Stimulated activated CD8-positive, alpha-beta memory T cell treated with anti-CD3 and anti-CD28 coated beads, Interleukin-12 subunit alpha, Interleukin-12 subunit beta, amount 100 ng/mL, for 24 hours (primary cell): Measurements from ENCODE around the gene CACNA2D2.

Experiments used
- DNase-seq: peaks from one replicate; pipeline ENCODE4 v3.0.0-alpha.2; 2020; ENCODE audit errors: extremely low read depth

The CACNA2D2 gene

DNA sequence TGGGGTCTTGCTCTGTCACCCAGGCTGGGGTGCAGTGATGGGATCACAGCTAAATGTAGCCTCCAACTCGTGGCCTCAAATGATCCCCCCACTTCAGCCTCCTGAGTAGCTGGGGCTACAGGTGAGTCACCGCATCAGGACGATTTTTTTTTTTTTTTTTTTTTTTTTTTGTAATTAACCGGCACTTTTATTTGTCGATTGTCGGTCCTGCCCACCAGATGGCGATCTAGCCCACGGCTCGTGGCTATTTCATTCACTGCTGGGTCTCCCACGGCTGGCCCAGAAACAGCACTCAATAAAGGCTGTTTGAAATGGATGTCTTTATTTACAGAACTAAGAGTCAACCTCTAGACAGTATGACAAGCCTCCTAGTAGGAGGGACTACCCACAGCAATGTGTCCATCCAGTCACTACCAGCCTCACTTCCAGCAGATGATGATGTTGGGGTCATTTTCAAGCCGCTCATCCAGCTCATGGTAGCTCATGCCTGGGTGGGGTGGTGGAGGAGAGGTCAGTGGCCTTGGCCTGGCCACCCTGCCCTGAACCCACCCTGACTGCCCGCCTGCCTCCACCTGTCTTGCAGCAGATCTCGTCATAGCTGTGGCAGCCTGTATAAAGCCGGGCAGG lies 156.1 kb downstream of the CACNA2D2 start:
- no peak for DNase-seq

DNA sequence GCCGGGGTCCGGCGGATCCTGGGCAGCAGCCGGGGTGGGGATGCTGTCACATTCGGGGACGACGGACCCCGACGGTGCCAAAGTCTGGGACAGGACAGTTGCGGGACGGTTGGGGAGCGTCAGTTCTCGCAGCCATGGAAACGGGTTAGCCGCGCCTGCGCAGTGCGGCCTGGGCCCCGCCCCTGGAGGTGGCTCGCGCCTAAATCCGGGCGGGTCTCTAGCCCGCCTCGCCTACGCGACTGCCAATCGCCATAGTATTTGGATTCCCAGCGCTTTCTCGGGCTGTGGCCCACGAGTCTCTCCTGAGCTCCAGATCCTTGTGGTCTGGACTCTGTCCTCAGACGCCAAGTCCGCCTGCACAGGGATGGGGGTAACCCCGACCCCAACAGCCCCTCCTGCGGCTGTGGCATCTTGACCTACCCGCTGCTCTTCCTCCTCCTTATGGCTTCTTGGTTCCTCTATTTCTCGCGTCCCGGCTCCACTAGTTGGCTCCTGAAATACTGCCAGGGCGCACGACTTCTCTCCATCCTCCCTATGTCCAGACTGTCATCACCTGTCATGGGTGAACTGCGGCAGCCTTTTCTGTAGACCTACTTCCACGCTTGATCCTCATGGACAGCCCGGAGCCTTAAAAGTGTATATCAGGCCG lies 157.7 kb downstream of the CACNA2D2 start, which contains the start of gene ZMYND10:
Gene ZMYND10, minus strand, starts transcription at position 147 of the 649 bp plus-strand sequence. CDS start 153 bp downstream, outside the sequence.
- no peak for DNase-seq

- DNase-seq, result no peak
Measured at GRCh38 chr3:50345008-50345407, 158.4 kb downstream of the CACNA2D2 start.

DNA sequence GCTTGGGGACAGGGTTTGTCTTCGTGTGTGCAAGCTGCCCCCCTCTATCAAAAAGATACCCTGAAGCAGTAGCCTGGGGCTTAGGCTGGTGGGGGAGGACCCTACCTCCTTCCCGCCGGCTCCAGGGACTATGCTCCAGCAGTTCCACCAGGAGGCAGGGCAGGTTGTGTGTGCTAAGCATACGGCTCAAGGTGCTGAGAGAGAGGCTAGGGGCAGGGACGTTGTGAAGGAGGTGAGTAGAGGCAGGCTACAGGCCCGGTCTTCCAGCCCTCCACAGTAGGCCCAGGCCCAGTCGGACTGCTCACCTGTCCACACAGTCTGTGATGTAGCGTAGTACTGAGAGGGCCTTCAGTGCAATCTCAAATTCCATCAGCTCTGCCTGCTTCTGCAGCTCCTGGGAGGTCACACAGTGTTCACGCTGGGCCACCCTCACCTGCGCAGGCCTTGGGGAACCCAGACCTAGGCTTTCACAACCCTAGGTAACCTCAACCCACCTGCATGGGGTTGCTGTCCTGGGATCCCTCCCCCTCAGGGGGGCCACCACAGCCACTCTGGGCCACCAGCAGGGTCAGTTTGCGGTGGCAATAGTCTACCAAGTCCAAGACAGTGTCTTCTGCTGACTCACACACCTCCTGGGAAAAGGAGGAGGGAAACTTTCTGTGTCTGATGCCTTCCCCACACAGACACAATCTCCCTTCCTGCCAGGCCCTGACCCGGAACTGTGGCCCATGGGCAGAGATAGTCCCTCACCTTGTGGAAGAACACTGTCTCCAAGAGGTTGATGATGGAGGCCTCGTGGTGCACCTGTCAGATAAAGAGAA lies 160.4 kb downstream of the CACNA2D2 start:
- DNase-seq, result no peak

DNA sequence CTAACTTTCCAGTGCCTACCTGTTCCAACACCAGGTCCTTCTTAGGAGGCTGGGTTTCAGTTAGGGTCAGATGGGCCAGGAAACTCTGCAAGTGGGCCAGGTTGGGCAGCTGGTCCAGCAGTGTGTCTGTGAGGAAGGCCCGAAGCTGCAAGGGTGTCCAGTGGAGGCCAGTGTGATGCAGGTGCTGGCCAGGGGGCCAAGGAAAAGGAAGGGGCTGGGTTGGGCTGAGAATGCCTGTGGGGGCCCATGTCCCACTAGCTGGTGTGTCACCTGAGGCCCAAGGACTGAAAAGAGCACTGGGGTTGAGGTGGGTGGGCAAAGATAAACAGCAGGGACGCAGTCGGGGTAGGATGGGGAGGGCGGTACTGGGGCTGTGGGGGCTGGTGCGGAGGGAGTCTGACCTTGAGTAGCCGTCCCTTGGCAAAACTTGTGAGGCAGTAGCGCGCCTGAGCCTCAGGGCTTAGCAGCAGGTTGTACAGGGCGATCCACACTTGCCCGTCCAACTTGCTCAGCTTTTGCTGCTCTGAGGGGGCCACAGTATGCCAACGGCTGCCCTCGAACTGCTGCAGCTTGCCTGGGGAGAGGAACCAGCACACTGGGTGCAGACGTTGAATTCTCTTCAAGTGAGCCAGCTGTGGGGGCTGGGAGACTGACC lies 161.3 kb downstream of the CACNA2D2 start:
- DNase-seq, result no peak

- no peak for DNase-seq
Measured at GRCh38 chr3:50341537-50341936, 161.9 kb downstream of the CACNA2D2 start.

GRCh38 chr3:50340448-50341329 lies 162.7 kb downstream of the CACNA2D2 start, which contains the start of gene RASSF1:
RASSF1 (minus strand) TSS chr3:50340836; CDS start chr3:50340805, 31 bp downstream.
- no peak for DNase-seq

- no peak for DNase-seq
Measured at GRCh38 chr3:50340147-50340447, 163.3 kb downstream of the CACNA2D2 start.

DNA sequence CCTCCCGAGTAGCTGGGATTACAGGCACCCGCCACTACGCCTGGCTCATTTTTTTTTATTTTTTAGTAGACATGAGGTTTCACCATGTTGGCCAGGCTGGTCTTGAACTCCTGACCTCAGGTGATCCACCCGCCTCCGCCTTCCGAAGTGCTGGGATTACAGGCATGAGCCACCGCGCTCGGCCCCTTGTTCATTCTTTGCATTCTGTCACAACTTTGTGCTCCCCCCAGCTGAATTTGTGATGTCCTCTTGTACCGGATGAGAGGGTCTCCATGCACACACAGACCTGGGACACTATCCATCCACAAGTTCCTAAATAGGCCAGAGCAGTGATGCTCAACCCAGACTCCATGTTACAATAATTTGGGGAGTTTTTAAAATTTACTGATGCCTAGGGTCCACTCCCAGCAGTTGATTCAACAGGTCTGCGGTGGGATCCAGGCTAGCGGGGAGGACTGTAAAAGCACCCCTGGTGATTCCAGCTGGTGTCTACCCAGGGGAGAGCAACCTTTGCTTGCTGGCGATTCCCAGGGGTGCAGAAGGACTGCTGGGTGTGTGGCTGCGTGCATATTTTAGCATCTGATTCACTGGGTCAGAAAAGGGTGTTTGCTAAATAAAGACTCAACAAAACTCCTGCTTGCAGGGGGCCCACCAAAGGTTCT lies 163.8 kb downstream of the CACNA2D2 start:
- DNase-seq, result no peak

GRCh38 chr3:50338965-50339364 lies 164.5 kb downstream of the CACNA2D2 start:
- DNase-seq, result no peak

DNA sequence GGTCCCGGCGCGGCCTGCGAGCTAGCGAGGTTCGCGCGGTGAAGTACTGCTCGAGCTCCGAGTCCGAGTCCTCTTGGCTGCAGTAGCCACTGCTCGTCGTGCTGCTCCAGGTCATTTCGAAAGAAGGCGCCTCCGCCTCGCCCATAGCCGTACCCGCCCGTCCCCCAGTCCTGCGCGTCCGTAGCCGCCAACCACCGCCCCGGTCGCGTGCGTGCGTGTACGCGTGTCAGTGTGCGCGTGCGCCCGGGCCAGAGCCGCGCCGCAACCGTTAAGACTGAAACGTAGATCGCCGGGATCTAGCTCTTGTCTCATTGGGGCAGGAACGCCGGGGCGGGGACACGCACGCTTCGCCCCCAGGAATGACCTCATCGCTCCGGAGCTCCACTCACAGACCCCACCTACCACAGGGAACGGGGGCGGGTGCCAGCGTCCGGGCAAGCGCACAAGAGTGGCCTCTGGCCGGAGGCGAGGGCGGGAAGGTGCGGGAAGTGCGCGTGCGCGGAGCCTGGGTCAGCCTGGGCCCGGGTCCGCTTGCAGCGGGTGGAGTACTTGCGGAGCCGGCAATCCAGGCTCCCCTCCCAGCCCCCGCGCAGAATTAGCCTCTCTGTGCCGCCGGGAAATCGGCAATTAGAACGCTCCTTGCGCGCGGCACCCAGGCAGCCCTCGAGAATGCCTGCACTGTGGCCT lies 166.1 kb downstream of the CACNA2D2 start:
- peak; percentile 95 for DNase-seq

DNA sequence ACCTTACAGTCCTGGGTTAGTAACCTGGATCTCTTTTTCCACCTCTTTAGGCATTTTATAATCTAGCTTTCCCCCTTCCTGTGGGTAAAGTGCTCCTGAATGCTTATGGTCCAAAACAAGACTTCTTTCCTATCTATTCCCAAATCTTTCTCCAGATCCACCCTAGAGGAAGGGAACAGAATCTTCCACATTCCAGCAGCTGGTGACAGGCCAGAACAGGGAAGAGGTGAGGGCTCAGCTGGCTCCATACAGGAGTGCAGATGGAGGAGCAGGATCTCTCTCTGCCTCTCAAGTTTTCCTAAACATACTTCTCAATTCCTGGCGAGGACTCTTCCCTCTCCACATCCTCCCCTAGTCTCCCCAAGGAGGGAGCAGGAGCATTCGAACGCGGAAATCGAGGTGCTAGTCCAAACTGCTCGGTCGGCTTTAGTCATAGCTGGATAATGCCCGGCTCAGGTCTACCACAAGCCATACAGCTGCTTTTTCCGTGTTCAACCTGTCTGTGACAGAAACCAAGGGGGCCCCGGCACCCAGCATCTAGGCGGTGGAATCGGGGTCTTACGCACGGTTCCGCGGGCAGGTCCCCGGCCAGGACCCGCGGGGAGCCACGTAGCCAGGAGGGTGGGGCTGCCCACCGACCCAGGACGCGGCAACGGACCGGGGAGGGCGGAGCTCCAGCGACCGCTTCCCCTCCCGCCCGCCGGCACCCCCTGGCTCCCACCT lies 166.8 kb downstream of the CACNA2D2 start:
- DNase-seq, result no peak

- no peak for DNase-seq
Measured at GRCh38 chr3:50334339-50335075, 168.9 kb downstream of the CACNA2D2 start.

GRCh38 chr3:50333744-50334328 lies 169.6 kb downstream of the CACNA2D2 start:
- DNase-seq, result no peak

DNA sequence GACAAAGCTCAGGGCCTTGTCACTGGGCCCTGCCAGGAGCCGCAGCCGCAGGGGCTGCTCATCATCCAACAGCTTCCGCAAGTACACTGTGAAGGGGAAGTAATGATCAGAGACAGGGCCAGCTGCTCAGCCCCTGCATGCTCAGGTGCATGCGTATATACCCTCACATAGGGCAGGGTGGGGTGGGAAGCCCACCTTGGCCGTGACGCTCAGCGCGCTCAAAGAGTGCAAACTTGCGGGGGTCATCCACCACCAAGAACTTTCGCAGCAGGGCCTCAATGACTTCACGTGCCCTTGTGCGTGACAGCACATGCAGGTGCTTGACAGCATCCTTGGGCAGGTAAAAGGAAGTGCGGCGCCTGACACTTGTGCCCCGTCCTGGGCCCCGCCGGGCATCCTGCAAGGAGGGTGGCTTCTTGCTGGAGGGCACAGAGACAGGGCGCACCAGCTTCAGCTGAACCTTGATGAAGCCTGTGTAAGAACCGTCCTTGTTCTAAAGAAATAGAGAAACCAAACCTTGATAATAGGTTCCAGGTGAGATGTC lies 172.0 kb downstream of the CACNA2D2 start:
- DNase-seq, result no peak

DNA sequence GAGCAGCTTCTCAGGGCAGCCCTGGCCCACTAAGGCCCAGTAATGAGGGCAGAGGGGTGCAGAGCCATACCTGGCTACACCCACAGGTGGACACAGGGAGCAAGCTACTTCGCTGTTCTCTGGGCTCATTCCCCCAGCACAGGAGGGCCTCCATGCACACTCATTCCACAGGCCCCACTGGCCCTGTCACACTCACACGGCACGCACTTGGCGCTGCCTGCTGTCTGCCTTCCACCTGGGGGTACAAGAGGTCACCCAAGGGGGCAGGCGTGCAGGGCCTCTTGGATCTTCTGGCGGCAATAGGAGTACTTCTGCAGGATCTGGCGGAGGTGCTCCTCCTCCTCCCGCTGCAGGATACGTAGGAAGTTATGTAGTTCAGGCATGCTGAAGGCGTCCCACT lies 173.1 kb downstream of the CACNA2D2 start:
- no peak for DNase-seq

DNA sequence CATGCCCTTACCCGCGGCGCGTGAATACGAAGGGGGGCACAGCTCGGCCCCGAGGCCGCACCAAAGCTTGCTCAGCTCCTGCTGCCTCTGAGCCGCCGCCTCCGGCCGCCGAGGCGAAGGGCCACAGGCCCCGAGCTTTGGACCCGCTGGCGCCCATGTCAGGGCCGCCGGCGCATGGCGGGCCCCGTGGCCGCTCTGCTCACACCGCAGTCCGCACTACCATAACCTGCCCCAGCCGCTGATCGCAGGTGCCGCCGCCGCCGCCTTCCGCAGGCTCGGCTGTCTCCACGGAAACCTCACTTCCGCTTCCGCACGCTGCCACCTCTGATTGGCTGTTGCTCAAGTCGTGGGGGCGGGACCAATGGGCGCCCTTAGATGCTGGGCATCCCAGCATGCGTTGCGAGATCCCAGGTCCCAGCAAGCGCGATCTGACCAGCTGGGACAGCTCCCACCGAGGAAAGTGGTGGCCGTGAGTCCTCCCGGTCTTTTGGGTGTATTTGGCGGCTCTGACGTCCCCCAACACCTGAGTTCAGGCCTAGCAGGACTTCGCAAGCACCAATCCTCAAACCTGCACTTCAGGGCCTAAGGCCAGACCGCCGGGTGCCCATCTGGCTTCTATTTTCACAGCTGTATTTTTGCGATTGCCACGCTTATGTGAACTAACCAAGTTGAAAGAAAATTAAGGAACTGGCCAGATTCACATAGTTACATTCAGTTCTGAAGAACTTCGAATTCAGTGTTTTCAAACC lies 175.3 kb downstream of the CACNA2D2 start, which contains the start of gene TUSC2:
Gene TUSC2, minus strand, starts transcription at position 281 of the 749 bp plus-strand sequence. Its CDS starts 124 bp downstream, at position 157.
- peak; percentile 90 for DNase-seq
